Measurements from ENCODE around the gene PNPLA7.
"Not testable (repeated sequence)": the region's sequence is repeated elsewhere in the genome, so short reads cannot be mapped to it uniquely, and the experiment has no call there.

Gene PNPLA7

DNA sequence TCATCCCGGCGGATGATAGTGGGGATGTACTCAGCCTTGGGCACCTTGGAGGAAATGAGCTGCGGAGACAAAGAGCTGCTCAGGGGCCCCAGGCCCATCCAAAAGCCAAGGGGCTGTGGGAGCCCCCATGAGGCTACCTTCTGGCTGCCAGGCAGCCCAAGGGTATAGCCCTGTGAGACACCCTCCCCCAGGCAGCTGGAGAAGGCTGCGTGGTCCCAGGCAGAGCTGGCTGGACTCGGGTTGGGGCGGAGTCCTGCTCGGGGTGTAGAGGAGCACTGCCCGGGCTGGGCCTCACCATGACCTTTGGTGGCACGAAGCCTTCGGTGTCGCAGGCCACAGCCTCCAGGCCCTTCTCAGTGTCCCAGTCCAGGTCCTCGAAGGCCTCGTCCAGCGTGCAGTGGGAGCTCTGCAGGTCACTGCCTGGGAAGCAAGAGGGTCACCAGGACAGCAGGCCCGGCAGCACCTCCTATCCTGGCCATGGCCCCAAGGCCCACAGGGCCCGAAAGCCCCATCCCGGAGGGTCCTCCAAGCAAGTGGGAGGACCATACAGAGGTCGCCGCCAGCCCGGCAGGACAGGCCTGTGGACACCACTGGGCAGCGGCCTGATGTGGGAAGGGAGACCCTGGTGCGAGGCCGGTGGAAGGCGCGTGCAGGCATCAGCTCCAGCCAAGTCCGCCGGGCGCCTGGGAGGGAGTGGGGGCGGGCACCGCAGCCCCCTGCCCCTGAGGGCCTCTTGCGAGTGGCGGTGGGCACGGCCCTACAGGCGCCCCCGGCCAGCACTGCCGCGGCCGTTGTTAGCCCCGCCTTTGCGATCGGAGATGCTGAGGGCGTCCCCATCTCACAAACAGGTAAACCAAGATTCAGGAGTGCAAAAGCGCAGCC lies 97.2 kb downstream of the PNPLA7 start:
- Histone ChIP-seq H3K36me3 (ENCODE audit: insufficient read depth, low read length) (peaks cover 66% of the 10 kb centered on the region), H3K4me3 (ENCODE audit: low read length) (no peak overlapping the region), H3K9me3 (replicated peaks; ENCODE audit: low read length) (no peaks in the 10 kb centered on the region), H3K27me3 (ENCODE audit: control insufficient read depth, insufficient read depth, low read length) (no peaks in the 10 kb centered on the region), H3K9ac (ENCODE audit: low read depth, low read length) (no peak overlapping the region), H3K4me2 (ENCODE audit: low read length) (no peak overlapping the region), H3K4me1 (ENCODE audit: control insufficient read depth, insufficient read depth, low read length) (peaks cover 35% of the 10 kb centered on the region)

DNA sequence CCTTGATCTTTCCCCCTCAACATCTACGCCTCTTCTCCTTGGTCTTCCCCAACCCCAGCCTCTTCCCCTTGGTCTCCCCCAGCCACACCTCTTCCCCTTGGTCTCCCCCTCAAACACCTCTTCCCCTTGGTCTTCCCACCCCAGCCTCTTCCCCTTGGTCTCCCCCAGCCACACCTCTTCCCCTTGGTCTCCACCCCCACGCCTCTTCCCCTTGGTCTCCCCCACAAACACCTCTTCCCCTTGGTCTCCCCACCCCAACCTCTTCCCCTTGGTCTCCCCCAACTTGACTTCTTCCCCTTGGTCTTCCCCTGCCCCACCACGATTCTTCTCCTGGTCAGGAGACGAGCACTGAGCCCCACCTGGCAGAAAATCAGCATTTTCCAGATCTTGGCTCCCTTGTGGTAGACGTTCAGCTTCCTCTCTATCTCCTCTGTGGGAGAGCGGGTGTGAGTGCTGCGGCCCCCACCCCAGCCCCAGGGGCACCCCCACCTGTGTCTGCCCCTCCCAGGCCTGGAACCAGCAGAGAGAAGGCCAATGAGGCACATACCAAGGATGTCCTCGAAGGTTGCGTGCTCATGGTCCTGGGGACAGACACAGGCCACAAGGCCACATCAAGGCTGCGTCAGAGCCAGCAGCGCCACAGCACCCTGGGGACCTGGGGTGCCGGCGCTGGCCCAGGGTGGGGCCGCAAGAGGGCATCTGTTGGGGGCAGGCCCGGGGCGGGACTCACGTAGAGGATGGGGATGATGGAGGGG lies 98.0 kb downstream of the PNPLA7 start:
- H3K4me1 ChIP-seq (ENCODE audit: control insufficient read depth, insufficient read depth, low read length), result peaks cover 27% of the 10 kb centered on the region
- no peak overlapping the region for H3K9ac ChIP-seq (ENCODE audit: low read depth, low read length)
- H3K9me3 ChIP-seq (replicated peaks; ENCODE audit: low read length), result no peaks in the 10 kb centered on the region
- no peak overlapping the region for H3K4me3 ChIP-seq (ENCODE audit: low read length)
- peaks cover 68% of the 10 kb centered on the region for H3K36me3 ChIP-seq (ENCODE audit: insufficient read depth, low read length)
- no peaks in the 10 kb centered on the region for H3K27me3 ChIP-seq (ENCODE audit: control insufficient read depth, insufficient read depth, low read length)
- H3K4me2 ChIP-seq (ENCODE audit: low read length), result no peak overlapping the region

DNA sequence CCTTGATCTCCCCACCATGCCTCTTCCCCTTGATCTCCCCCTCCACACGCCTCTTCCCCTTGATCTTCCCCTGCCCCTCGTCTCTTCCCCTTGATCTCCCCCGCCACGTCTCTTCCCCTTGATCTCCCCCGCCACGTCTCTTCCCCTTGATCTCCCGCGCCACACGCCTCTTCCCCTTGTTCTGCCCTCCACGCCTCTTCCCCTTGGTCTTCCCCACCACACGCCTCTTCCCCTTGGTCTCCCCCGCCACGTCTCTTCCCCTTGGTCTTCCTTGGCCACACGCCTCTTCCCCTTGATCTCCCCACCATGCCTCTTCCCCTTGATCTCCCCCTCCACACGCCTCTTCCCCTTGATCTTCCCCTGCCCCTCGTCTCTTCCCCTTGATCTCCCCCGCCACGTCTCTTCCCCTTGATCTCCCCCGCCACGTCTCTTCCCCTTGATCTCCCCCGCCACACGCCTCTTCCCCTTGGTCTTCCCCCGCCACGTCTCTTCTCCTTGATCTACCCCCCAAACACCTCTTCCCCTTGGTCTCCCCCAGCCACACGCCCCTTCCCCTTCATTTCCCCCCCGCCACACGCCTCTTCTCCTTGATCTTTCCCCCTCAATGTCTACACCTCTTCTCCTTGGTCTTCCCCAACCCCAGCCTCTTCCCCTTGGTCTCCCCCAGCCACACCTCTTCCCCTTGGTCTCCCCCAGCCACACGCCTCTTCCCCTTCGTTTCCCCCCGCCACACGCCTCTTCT lies 98.8 kb downstream of the PNPLA7 start:
- H3K9me3 ChIP-seq (replicated peaks; ENCODE audit: low read length); H3K9ac ChIP-seq (ENCODE audit: low read depth, low read length); H3K4me2 ChIP-seq (ENCODE audit: low read length); H3K27me3 ChIP-seq (ENCODE audit: control insufficient read depth, insufficient read depth, low read length); H3K4me3 ChIP-seq (ENCODE audit: low read length): not testable (repeated sequence)
- Histone ChIP-seq H3K4me1 (ENCODE audit: control insufficient read depth, insufficient read depth, low read length) (peaks cover 19% of the 10 kb centered on the region), H3K36me3 (ENCODE audit: insufficient read depth, low read length) (peaks cover 62% of the 10 kb centered on the region)

DNA sequence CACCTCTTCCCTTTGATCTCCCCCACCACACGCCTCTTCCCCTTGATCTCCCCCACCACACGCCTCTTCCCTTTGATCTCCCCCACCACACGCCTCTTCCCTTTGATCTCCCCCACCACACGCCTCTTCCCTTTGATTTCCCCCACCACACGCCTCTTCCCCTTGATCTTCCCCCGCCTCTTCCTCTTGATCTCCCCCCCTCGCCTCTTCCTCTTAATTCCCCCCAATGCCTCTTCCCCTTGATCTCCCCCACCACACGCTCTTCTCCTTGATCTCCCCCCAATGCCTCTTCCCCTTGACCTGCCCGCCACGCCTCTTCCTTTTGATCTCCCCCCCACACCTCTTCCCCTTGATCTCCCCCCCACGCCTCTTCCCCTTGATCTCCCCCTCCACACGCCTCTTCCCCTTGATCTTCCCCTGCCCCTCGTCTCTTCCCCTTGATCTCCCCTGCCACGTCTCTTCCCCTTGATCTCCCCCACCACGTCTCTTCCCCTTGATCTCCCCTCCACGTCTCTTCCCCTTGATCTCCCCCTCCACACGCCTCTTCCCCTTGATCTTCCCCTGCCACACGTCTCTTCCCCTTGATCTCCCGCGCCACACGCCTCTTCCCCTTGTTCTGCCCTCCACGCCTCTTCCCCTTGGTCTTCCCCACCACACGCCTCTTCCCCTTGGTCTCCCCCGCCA lies 99.5 kb downstream of the PNPLA7 start:
- not testable (repeated sequence) for H3K27me3 ChIP-seq (ENCODE audit: control insufficient read depth, insufficient read depth, low read length); H3K9me3 ChIP-seq (replicated peaks; ENCODE audit: low read length); H3K9ac ChIP-seq (ENCODE audit: low read depth, low read length); H3K4me3 ChIP-seq (ENCODE audit: low read length); H3K4me2 ChIP-seq (ENCODE audit: low read length)
- Histone ChIP-seq H3K36me3 (ENCODE audit: insufficient read depth, low read length) (peaks cover 55% of the 10 kb centered on the region), H3K4me1 (ENCODE audit: control insufficient read depth, insufficient read depth, low read length) (peaks cover 15% of the 10 kb centered on the region)

DNA sequence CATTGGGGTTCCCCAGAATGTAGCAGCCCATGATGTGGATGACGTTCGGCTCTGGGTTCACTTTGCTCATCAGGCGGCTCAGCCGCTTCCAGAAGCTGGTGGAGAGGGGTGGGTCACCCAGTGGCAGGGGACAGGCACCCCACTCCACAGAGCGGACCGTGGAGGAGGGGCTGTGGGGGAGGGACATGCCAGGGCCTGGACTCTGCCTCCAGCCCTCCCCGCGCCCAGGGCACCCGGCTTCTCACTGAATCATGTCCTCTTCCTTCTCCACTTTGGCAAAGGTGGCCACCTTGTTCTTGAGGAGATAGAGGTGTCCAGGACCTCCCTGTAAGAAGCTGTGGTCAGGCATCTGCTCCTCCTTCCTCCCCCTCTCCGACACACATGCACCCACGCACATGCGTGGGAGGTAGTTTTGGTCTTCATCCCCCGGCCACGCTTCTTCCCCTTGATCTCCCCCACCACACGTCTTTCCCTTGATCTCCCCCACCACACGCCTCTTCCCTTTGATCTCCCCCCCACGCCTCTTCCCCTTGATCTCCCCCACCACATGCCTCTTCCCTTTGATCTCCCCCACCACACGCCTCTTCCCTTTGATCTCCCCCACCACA lies 100.2 kb downstream of the PNPLA7 start:
- H3K9me3 ChIP-seq (replicated peaks; ENCODE audit: low read length), result no peaks in the 10 kb centered on the region
- no peak overlapping the region for H3K4me2 ChIP-seq (ENCODE audit: low read length)
- H3K9ac ChIP-seq (ENCODE audit: low read depth, low read length), result no peak overlapping the region
- H3K27me3 ChIP-seq (ENCODE audit: control insufficient read depth, insufficient read depth, low read length), result no peaks in the 10 kb centered on the region
- no peak overlapping the region for H3K4me3 ChIP-seq (ENCODE audit: low read length)
- H3K4me1 ChIP-seq (ENCODE audit: control insufficient read depth, insufficient read depth, low read length), result peaks cover 18% of the 10 kb centered on the region
- H3K36me3 ChIP-seq (ENCODE audit: insufficient read depth, low read length), result peaks cover 48% of the 10 kb centered on the region

DNA sequence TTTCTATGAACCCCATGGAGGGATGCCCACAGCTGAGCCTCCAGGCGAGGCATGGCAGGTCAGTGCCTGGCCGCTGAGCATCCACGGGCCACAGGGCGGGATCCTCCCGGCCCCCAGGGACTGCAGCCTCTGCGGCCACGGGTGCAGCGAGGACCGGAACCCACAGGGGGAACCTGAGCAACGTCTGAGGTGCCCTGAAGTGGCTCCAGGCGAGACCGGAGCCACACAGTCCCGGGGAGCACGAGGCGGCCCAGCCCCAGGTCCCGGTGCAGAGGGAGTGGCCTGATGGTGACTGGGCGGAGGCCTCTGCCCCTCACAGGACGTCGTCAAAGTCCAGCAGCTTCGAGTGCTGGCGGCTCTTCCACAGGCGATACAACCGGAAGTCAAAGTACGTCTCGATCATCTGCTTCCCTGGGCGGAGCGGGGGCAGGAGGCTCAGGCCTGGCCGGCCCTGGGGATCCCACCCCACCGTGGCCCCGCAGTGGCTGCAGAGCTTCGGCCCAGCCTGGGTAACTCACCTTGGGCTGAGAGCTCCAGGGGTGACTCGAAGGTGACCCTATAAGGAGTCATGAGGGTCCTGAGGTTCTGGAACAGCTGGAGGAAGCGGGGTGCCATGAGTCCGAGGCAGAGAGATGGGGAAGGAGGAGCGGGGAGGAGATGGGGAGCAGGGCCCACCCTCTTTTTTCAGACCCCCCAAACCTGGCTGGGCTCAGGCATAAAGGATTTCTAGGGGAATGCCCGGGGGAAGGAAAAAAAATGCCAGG lies 100.9 kb downstream of the PNPLA7 start:
- Histone ChIP-seq H3K27me3 (ENCODE audit: control insufficient read depth, insufficient read depth, low read length) (no peaks in the 10 kb centered on the region), H3K36me3 (ENCODE audit: insufficient read depth, low read length) (peaks cover 41% of the 10 kb centered on the region), H3K4me1 (ENCODE audit: control insufficient read depth, insufficient read depth, low read length) (peaks cover 12% of the 10 kb centered on the region), H3K9me3 (replicated peaks; ENCODE audit: low read length) (no peaks in the 10 kb centered on the region), H3K4me2 (ENCODE audit: low read length) (no peak overlapping the region), H3K4me3 (ENCODE audit: low read length) (no peak overlapping the region), H3K9ac (ENCODE audit: low read depth, low read length) (no peak overlapping the region)

DNA sequence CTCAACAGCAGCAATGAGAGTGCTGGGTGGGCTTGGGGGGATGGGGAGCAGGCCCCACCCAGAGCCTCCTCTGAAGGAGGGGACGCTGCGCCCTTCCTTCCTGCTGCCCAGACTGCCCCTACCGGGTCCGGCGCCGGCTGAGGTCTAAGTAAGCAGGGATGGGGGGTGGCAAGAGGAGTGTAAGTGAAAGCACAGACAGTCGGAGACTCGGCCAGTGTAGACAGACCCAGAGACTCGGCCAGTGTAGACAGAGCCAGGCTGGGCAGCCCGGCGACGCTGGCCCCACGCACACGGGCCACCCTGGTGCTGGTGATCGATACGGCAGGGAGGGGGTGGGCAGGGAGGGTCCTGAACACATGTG lies 101.6 kb downstream of the PNPLA7 start:
- Histone ChIP-seq H3K4me3 (ENCODE audit: low read length) (no peak overlapping the region), H3K9ac (ENCODE audit: low read depth, low read length) (no peak overlapping the region), H3K9me3 (replicated peaks; ENCODE audit: low read length) (no peaks in the 10 kb centered on the region), H3K4me1 (ENCODE audit: control insufficient read depth, insufficient read depth, low read length) (peaks cover 11% of the 10 kb centered on the region), H3K27me3 (ENCODE audit: control insufficient read depth, insufficient read depth, low read length) (no peaks in the 10 kb centered on the region), H3K36me3 (ENCODE audit: insufficient read depth, low read length) (peaks cover 36% of the 10 kb centered on the region), H3K4me2 (ENCODE audit: low read length) (no peak overlapping the region)

DNA sequence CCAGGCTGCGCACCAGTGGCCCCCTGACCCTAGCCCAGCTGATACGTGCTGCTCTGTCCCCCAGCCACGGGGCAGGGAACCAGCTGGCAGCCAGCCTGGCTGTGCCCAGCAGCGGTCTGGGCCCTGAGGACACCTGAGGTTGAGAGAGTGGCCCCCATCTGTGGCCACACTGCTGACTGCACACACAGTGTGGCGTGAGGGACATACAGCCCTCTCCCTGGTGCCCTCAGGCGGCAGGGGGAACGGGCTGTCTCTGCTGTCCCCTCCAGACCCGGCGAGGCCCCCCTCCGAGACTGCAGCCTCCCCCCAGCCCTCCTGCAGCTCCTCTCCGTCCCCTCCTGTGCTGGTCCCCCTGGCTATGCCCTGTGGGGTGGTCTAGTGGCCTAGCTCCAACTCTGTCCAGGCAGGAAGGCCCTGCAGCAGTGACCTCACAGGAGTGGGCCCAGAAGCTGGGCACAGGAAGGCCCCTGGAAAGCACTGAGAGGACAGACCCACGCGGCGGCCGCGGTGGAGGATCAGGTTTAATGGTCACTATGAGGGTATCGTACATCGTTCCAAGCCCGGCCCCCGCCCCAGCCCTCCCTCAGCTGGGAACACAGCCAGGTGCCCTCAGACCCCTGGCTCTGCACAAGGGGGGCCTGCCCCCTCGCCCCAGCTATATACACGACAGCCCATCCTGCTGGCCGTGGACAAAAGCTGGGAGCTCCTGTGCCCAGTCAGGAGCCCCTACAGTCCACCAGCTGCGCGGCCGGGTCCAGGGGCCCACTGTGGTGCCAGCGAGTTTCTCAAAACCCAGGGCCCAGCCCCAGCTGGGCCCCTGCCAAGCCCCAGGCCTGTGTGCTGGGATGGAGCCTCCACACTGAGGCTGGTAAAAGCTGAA lies 102.2 kb downstream of the PNPLA7 start:
- H3K27me3 ChIP-seq (ENCODE audit: control insufficient read depth, insufficient read depth, low read length), result no peaks in the 10 kb centered on the region
- H3K9ac ChIP-seq (ENCODE audit: low read depth, low read length), result no peak overlapping the region
- no peak overlapping the region for H3K4me3 ChIP-seq (ENCODE audit: low read length)
- peaks cover 30% of the 10 kb centered on the region for H3K36me3 ChIP-seq (ENCODE audit: insufficient read depth, low read length)
- peaks cover 11% of the 10 kb centered on the region for H3K4me1 ChIP-seq (ENCODE audit: control insufficient read depth, insufficient read depth, low read length)
- H3K4me2 ChIP-seq (ENCODE audit: low read length), result no peak overlapping the region
- H3K9me3 ChIP-seq (replicated peaks; ENCODE audit: low read length), result no peaks in the 10 kb centered on the region

DNA sequence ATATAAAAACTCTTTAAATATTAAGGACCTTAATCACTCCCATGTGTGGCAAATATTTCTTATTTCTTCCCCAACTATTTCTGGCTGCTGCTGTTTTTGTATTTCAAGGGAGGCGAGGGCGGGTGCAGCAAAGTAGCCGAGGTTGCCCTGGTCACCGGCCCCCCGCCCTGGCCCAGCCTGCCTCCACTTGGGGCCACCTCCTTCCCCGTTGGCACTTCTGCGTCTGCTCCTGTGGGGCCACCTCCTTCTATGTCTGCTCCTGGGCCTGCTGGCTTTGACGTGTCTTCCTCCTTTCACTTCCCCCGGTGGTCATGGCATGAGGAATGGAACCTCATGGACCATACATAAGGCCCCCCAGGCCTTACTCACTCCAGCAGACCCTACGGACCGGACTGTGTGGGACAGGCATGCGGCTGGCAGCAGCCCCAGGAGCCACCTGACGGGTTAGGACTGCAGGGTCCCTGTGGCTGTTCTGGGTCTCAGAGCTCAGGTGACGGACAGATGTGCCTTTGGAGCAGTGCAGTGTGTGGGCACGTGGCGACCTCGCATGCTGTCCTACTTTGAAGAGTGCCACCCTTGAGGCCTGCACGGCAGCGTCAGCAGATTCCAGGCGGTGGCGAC lies 103.2 kb downstream of the PNPLA7 start:
- no peak overlapping the region for H3K9ac ChIP-seq (ENCODE audit: low read depth, low read length)
- no peak overlapping the region for H3K4me3 ChIP-seq (ENCODE audit: low read length)
- H3K36me3 ChIP-seq (ENCODE audit: insufficient read depth, low read length), result peaks cover 24% of the 10 kb centered on the region
- peaks cover 4% of the 10 kb centered on the region for H3K27me3 ChIP-seq (ENCODE audit: control insufficient read depth, insufficient read depth, low read length)
- H3K9me3 ChIP-seq (replicated peaks; ENCODE audit: low read length), result no peaks in the 10 kb centered on the region
- H3K4me2 ChIP-seq (ENCODE audit: low read length), result no peak overlapping the region
- peaks cover 11% of the 10 kb centered on the region for H3K4me1 ChIP-seq (ENCODE audit: control insufficient read depth, insufficient read depth, low read length)

Measured in skeletal muscle satellite cell (primary cell).